Vagina (tissue), 2 donors: ENCODE data around the gene FAM124B. TPM values are rescaled to one million over a fixed set of nuclear protein-coding genes. Genes with fewer than 3 reads are reported as not detected.

Source experiments
- DNase-seq, 2 donors: peaks; one replicate each; pipeline ENCODE4 v3.0.0-alpha.2; 2017; ENCODE audit errors: extremely low spot score in 2 of 2
- H3K27ac ChIP-seq: fragments of 200-600 bp; sonication (generic); one replicate; pipeline ENCODE4 v1.5.1; 2019
- H3K27me3 ChIP-seq: fragments of 200-600 bp; sonication (generic); one replicate; pipeline ENCODE4 v1.5.1; 2019
- H3K36me3 ChIP-seq, 2 donors: fragments of 200-600 bp; sonication (generic); one replicate each; pipeline ENCODE4 v1.5.1; 2017 to 2019
- H3K4me1 ChIP-seq: fragments of 200-600 bp; sonication (generic); one replicate; pipeline ENCODE4 v1.5.1; 2019
- H3K4me3 ChIP-seq, 2 donors: fragments of 200-600 bp; sonication (generic); 1 replicate in 1 of 2; 2 replicates in 1 of 2; pipeline ENCODE4 v1.5.1; 2016 to 2019
- H3K9me3 ChIP-seq: fragments of 200-600 bp; sonication (generic); one replicate; pipeline ENCODE4 v1.5.1; 2019
- CTCF ChIP-seq, 3 experiments: fragments of 450-650 bp in 2 of 3; fragments of 200-600 bp in 1 of 3; sonication (generic) in 1 of 3; IDR thresholded peaks; one replicate each; pipeline ENCODE4 v1.5.1; 2017 to 2019; ENCODE audit warnings: antibody characterized with exemption in 3 of 3, mild to moderate bottlenecking in 2 of 3, moderate library complexity in 2 of 3
- POLR2A ChIP-seq, 2 donors: fragments of 450-650 bp; IDR thresholded peaks; one replicate each; pipeline ENCODE4 v1.6.1; 2017; ENCODE audit warnings: antibody characterized with exemption in 2 of 2, mild to moderate bottlenecking in 2 of 2, moderate library complexity in 2 of 2
- POLR2AphosphoS5 ChIP-seq, 2 donors: sonication (generic); formaldehyde crosslinking; IDR thresholded peaks; one replicate each; pipeline ENCODE4 v1.9.0; 2017; ENCODE audit warnings: antibody characterized with exemption in 2 of 2, mild to moderate bottlenecking in 2 of 2, low read depth in 1 of 2; ENCODE audit not compliant: insufficient read depth in 1 of 2
- intact Hi-C: fragments of 100-400 bp; cut with DNase I; formaldehyde crosslinking; loops from one replicate; pipeline ENCODE4 v1.15.1; 2023
- total RNA-seq: library from RNA; depleted of rRNA; stranded (reverse); fragments of >200 nt; gene quantifications from one replicate; pipeline ENCODE4 v1.2.3, GENCODE V29; 2016

FAM124B gene
- total RNA-seq, 1 donor from 2014 or later = 1.7 TPM

- H3K36me3 ChIP-seq = no peaks in the 10 kb centered on the region
- H3K9me3 ChIP-seq = no peaks in the 10 kb centered on the region
- H3K27me3 ChIP-seq = no peaks in the 10 kb centered on the region
- intact Hi-C loops = no loop called here
- peaks cover 7% of the 10 kb centered on the region for H3K4me1 ChIP-seq
- TF ChIP-seq CTCF (IDR thresholded peaks at IDR 0.05) (no peak), POLR2AphosphoS5 (IDR thresholded peaks at IDR 0.05; ENCODE audit: insufficient read depth in 1 of 2, low read depth in 1 of 2) (no peak), POLR2A (IDR thresholded peaks at IDR 0.05) (no peak)
- no peak overlapping the region for H3K4me3 ChIP-seq
- no peak overlapping the region for H3K27ac ChIP-seq
- DNase-seq = no peak
Observed at GRCh38 chr2:224444021-224444420, 42.1 kb upstream of the FAM124B start.

GRCh38 chr2:224442071-224442967 lies 40.4 kb upstream of the FAM124B start:
- DNase-seq = no peak
- no peak for TF ChIP-seq CTCF (IDR thresholded peaks at IDR 0.05)
- TF ChIP-seq POLR2A (IDR thresholded peaks at IDR 0.05) = no peak
- TF ChIP-seq POLR2AphosphoS5 (IDR thresholded peaks at IDR 0.05; ENCODE audit: insufficient read depth in 1 of 2, low read depth in 1 of 2) = no peak
- Histone ChIP-seq H3K9me3 (no peaks in the 10 kb centered on the region), H3K27me3 (no peaks in the 10 kb centered on the region), H3K4me1 (peaks cover 7% of the 10 kb centered on the region), H3K27ac (no peak overlapping the region), H3K36me3 (no peaks in the 10 kb centered on the region), H3K4me3 (peak overlapping the region; percentile 44 to 68)
- intact Hi-C loops = no loop called here

GRCh38 chr2:224440988-224441387 lies 39.1 kb upstream of the FAM124B start:
- no peaks in the 10 kb centered on the region for H3K9me3 ChIP-seq
- intact Hi-C loops = no loop called here

GRCh38 chr2:224438726-224439125 lies 36.8 kb upstream of the FAM124B start:
- Histone ChIP-seq H3K4me1 (peaks cover 7% of the 10 kb centered on the region), H3K36me3 (no peaks in the 10 kb centered on the region), H3K4me3 (no peak overlapping the region), H3K27me3 (no peaks in the 10 kb centered on the region), H3K9me3 (no peaks in the 10 kb centered on the region), H3K27ac (no peak overlapping the region)
- TF ChIP-seq POLR2AphosphoS5 (IDR thresholded peaks at IDR 0.05; ENCODE audit: insufficient read depth in 1 of 2, low read depth in 1 of 2) (no peak), CTCF (IDR thresholded peaks at IDR 0.05) (no peak), POLR2A (IDR thresholded peaks at IDR 0.05) (no peak)
- DNase-seq = no peak
- intact Hi-C loops = no loop called here

More at GRCh38 chr2:224440988-224441387, 39.1 kb upstream of the FAM124B start:
- Histone ChIP-seq H3K27ac (no peak overlapping the region), H3K4me3 (no peak overlapping the region), H3K27me3 (no peaks in the 10 kb centered on the region), H3K36me3 (no peaks in the 10 kb centered on the region), H3K4me1 (peaks cover 7% of the 10 kb centered on the region)
- DNase-seq = no peak
- TF ChIP-seq CTCF (IDR thresholded peaks at IDR 0.05) (no peak), POLR2AphosphoS5 (IDR thresholded peaks at IDR 0.05; ENCODE audit: insufficient read depth in 1 of 2, low read depth in 1 of 2) (peak in 1 of 2 donors; percentile 55)

- intact Hi-C loops = no loop called here
- Histone ChIP-seq H3K9me3 (no peaks in the 10 kb centered on the region), H3K36me3 (no peaks in the 10 kb centered on the region), H3K27me3 (no peaks in the 10 kb centered on the region), H3K27ac (no peak overlapping the region), H3K4me3 (no peak overlapping the region), H3K4me1 (no peaks in the 10 kb centered on the region)
- no peak for TF ChIP-seq CTCF (IDR thresholded peaks at IDR 0.05)
- TF ChIP-seq POLR2A (IDR thresholded peaks at IDR 0.05) = no peak
- TF ChIP-seq POLR2AphosphoS5 (IDR thresholded peaks at IDR 0.05; ENCODE audit: insufficient read depth in 1 of 2, low read depth in 1 of 2) = peak in 1 of 2 donors; percentile 75
- no peak for DNase-seq
Observed at GRCh38 chr2:224436634-224437033, 34.7 kb upstream of the FAM124B start.
